Spleen (tissue), 7 donors: ENCODE measurements around the gene HMCN2.

Source experiments
- CTCF ChIP-seq, 11 experiments: fragments of 200-600 bp in 7 of 11; fragments of 450-650 bp in 4 of 11; sonication (generic) in 4 of 11; IDR thresholded peaks in 8 of 11; conservative IDR thresholded peaks in 3 of 11; 1 replicate in 7 of 11; 2 replicates in 4 of 11; pipeline versions ENCODE4 v1.4.0 to v1.8.0; 2016 to 2021; ENCODE audit warnings: antibody characterized with exemption in 11 of 11, inconsistent platforms in 4 of 11, mild to moderate bottlenecking in 1 of 11
- POLR2AphosphoS5 ChIP-seq, 3 donors: sonication (generic); formaldehyde crosslinking; IDR thresholded peaks; one replicate each; pipeline ENCODE4 v1.5.1; 2017; ENCODE audit warnings: antibody characterized with exemption in 3 of 3
- donor health status: DM: no; HTN: no; CAD: no; lungs with moderate emphysema.
- donor health status: DM: no; HTN: no; CAD: no.
- donor health status: DM: no; HTN: no; CAD: no.

DNA sequence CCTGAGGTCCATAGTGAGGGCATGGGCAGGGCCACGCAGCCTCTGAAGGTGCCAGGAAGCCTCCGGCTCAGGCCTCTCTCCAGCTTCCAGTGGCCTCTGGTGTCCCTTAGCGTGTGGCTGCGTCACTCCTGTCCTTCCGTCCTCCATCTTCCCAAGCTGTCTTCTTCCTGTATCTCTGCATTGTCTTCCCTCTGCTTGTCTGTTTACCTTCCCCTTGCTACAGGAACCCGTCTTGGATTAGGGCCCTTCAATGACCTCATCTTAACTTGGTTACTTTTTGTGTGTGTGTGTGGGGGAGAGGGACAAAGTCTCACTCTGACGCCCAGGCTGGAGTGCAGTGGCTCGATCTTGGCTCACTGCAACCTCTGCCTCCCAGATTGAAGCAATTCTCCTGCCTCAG lies 193.6 kb downstream of the HMCN2 start:
- TF ChIP-seq POLR2AphosphoS5 (IDR thresholded peaks at IDR 0.05) = no peak
- no peak for TF ChIP-seq CTCF (IDR thresholded peaks at IDR 0.05 in 8 of 11, conservative IDR thresholded peaks at IDR 0.05 in 3 of 11)
